Endodermal cell (in vitro differentiated cells): ENCODE measurements around the gene NOVA1. TPM values are rescaled to one million over a fixed set of nuclear protein-coding genes. Genes with fewer than 3 reads are reported as not detected.

ENCODE experiments used
- DNase-seq: peaks from one replicate; pipeline ENCODE4 v3.0.0-alpha.2; 2017
- H3K27ac ChIP-seq: 2 replicates; pipeline ENCODE4 v1.5.1; 2013; ENCODE audit warnings: mild to moderate bottlenecking, low read depth, low read length, moderate library complexity
- H3K27me3 ChIP-seq: 2 replicates; pipeline ENCODE4 v1.6.1; 2013; ENCODE audit warnings: mild to moderate bottlenecking, low read length, moderate library complexity; ENCODE audit not compliant: insufficient read depth, control insufficient read depth, poor library complexity, severe bottlenecking
- H3K36me3 ChIP-seq: 2 replicates; pipeline ENCODE4 v1.7.0; 2013; ENCODE audit warnings: mild to moderate bottlenecking, low read length, moderate library complexity; ENCODE audit not compliant: control insufficient read depth, insufficient read depth
- H3K4me1 ChIP-seq: one replicate; pipeline ENCODE4 v1.7.0; 2013; ENCODE audit warnings: low read length; ENCODE audit not compliant: control insufficient read depth, insufficient read depth
- H3K4me3 ChIP-seq: 2 replicates; pipeline ENCODE4 v1.5.1; 2013; ENCODE audit warnings: mild to moderate bottlenecking, low read length, moderate library complexity
- H3K9ac ChIP-seq: 2 replicates; pipeline ENCODE4 v1.6.1; 2013; ENCODE audit warnings: mild to moderate bottlenecking, low read length, moderate library complexity; ENCODE audit not compliant: poor library complexity, severe bottlenecking; ENCODE audit errors: extremely low read depth
- H3K9me3 ChIP-seq: 2 replicates; pipeline ENCODE4 v1.6.1; 2013; ENCODE audit warnings: mild to moderate bottlenecking, low read length, moderate library complexity; ENCODE audit not compliant: control insufficient read depth
- H3K27ac Mint-ChIP-seq: 2 replicates; pipeline ENCODE4 v1.8.0; 2020; ENCODE audit warnings: mixed read lengths
- H3K27me3 Mint-ChIP-seq: 2 replicates; pipeline ENCODE4 v1.8.0; 2021; ENCODE audit warnings: mild to moderate bottlenecking, mixed read lengths; ENCODE audit not compliant: insufficient read depth
- H3K36me3 Mint-ChIP-seq: 2 replicates; pipeline ENCODE4 v1.8.0; 2020; ENCODE audit warnings: low read depth, mixed read lengths
- H3K4me1 Mint-ChIP-seq: 2 replicates; pipeline ENCODE4 v1.8.0; 2020; ENCODE audit warnings: mixed read lengths
- H3K4me3 Mint-ChIP-seq: 2 replicates; pipeline ENCODE4 v1.8.0; 2020; ENCODE audit warnings: mild to moderate bottlenecking, moderate library complexity, mixed read lengths
- H3K9me3 Mint-ChIP-seq: 2 replicates; pipeline ENCODE4 v1.8.0; 2020; ENCODE audit warnings: mild to moderate bottlenecking, mixed read lengths
- CTCF ChIP-seq: fragments of 200-600 bp; sonication (generic); conservative IDR thresholded peaks from 2 replicates; pipeline ENCODE4 v1.5.0; 2021; ENCODE audit warnings: antibody characterized with exemption, mild to moderate bottlenecking
- WGBS, 2 experiments: methylation state at CpG; one replicate each; pipeline versions ENCODE4 v1.1.5 to v1.1.7; 2013; ENCODE audit warnings: missing lambda C conversion rate in 2 of 2, mixed read lengths in 1 of 2; ENCODE audit not compliant: insufficient coverage in 1 of 2, insufficient read length in 1 of 2; 5-methylcytosine and 5-hydroxymethylcytosine counted together
- total RNA-seq, 2 donors: library from RNA; stranded (reverse); fragmentation: NEBNext Ultra II Directional in 1 of 2; extraction: Animal tissue kit (Norgen Biotek cat#: 25700) in 1 of 2; gene quantifications; 2 replicates in 1 of 2; 3 replicates in 1 of 2; pipeline ENCODE4 v1.2.1, GENCODE V29; 2021

Gene NOVA1
- total RNA-seq, 2 donors from 2014 or later: 25.4 to 25.5 TPM

DNA sequence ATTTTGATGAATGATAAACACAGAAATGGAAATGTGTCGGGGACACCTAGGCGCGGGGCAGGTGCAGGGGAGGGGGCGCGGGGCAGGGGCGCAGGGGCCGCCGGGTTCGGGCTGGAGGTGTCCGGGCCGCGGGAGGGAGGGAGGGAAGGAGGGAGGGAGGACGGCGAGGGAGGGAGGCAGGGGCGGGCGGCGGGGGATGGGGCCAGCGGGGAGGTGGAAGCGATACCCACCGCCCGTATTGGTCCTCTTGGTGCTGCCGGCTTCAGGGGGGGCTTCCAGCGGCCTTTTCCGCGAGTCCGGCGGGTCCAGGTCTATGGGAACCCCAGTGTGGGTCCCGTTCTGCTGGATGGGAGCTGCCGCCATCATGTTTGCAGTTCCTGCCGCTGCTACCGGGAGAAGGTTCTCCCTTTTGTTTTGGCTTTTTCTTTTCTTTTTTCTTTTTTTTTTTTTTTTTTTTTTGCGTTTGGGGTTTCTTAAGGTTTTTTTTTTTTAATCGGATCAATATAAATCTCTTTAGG is 703 bp downstream of the NOVA1 start:
- peaks cover 34% of the 10 kb centered on the region for H3K4me1 Mint-ChIP-seq
- peak overlapping the region; percentile 96 for H3K27ac ChIP-seq

DNA sequence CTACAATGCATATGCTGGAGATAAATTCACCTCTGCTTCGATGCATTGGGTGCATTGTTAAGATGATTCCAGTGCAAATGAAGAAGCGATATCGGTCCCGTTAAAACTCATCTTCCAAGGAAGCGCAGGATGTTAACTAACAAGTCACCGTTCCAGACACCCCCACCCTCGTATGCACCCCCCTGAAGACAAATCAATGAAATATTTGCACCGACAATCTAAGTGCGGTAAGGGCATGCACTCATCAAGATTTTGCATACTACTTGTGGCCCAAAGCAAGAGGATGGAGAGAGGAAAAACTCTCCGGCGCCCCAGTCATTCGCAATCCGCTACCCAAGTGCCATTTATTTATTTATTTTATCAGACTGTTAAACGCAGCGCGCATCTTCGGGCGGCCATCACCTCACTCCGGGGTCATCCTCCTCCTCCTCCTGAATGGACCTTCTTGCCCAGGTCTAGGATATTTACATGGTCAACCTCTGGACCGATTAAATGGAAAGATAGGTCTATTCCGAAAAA is 1.2 kb downstream of the NOVA1 start:
- Mint-ChIP-seq H3K9me3 (no peaks in the 10 kb centered on the region), H3K36me3 (peaks cover 2% of the 10 kb centered on the region), H3K4me1 (peaks cover 30% of the 10 kb centered on the region), H3K27ac (peak overlapping the region; percentile 93), H3K27me3 (peaks cover 18% of the 10 kb centered on the region), H3K4me3 (peak overlapping the region; percentile 93)
- whole genome bisulfite sequencing, 2 experiments: 0% methylated on average over 7 to 21 of the region's 21 CpGs
- peak overlapping the region; percentile 58 for H3K9ac ChIP-seq
- H3K4me1 ChIP-seq: peaks cover 5% of the 10 kb centered on the region
- H3K4me3 ChIP-seq: peak overlapping the region; percentile 90
- H3K27ac ChIP-seq: peak overlapping the region; percentile 96
- no peaks in the 10 kb centered on the region for H3K9me3 ChIP-seq
- peaks cover 21% of the 10 kb centered on the region for H3K27me3 ChIP-seq
- no peak for TF ChIP-seq CTCF
- peak; percentile 57 for DNase-seq
- H3K36me3 ChIP-seq: peaks cover 4% of the 10 kb centered on the region

More for the DNA sequence above, 703 bp downstream of the NOVA1 start:
- H3K27me3 Mint-ChIP-seq: peaks cover 18% of the 10 kb centered on the region
- Histone ChIP-seq H3K9me3 (no peaks in the 10 kb centered on the region), H3K36me3 (peaks cover 4% of the 10 kb centered on the region), H3K27me3 (peaks cover 21% of the 10 kb centered on the region), H3K9ac (peak overlapping the region; percentile 59), H3K4me1 (peaks cover 5% of the 10 kb centered on the region), H3K4me3 (peak overlapping the region; percentile 90)
- no peak for TF ChIP-seq CTCF
- peak overlapping the region; percentile 93 for H3K27ac Mint-ChIP-seq
- no peaks in the 10 kb centered on the region for H3K9me3 Mint-ChIP-seq
- WGBS, 2 experiments: 0 to 1% methylated on average over 6 to 26 of the region's 33 CpGs
- H3K4me3 Mint-ChIP-seq: peak overlapping the region; percentile 93
- peaks cover 2% of the 10 kb centered on the region for H3K36me3 Mint-ChIP-seq
- DNase-seq: peak; percentile 74

DNA sequence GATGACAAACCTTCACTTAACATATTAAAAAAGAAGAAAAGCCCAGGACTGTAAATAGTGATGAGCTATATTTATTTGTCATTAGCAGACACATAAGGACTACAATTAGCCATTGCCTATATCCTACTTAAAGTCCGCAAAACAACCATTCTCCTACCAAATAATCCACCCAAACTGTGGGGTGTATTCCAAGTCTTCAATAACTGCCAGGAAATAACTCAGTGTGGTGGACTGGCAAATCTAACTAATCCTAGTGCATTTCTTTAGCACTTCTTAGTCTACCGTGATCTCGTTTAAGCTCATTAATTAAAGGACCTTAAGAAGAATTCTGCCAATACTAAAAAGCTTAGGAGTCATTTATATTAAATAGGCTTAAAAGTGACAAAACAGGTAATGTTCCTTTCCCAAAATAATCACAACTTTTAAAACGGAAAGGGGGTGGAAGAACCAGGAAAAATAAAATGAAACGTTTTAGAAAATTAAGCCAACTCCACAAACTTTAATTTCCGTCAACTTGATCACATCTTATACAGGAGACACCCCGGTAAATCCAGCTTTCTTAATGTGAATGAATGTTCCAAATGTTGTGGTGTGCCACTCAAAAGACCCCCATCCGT is 1.8 kb downstream of the NOVA1 start:
- H3K9me3 Mint-ChIP-seq: no peaks in the 10 kb centered on the region
- H3K4me1 Mint-ChIP-seq: peaks cover 27% of the 10 kb centered on the region
- no peak for TF ChIP-seq CTCF
- peaks cover 4% of the 10 kb centered on the region for H3K36me3 ChIP-seq
- peak overlapping the region; percentile 90 for H3K4me3 ChIP-seq
- H3K4me3 Mint-ChIP-seq: peak overlapping the region; percentile 93
- H3K9me3 ChIP-seq: no peaks in the 10 kb centered on the region
- H3K27ac ChIP-seq: no peak overlapping the region
- H3K4me1 ChIP-seq: peaks cover 9% of the 10 kb centered on the region
- H3K27me3 Mint-ChIP-seq: peaks cover 18% of the 10 kb centered on the region
- H3K9ac ChIP-seq: peak overlapping the region; percentile 58
- WGBS, 2 experiments: 12 to 40% methylated on average over 1 to 7 of the region's 8 CpGs
- H3K36me3 Mint-ChIP-seq: peaks cover 2% of the 10 kb centered on the region
- DNase-seq: no peak
- no peak overlapping the region for H3K27ac Mint-ChIP-seq
- H3K27me3 ChIP-seq: peaks cover 21% of the 10 kb centered on the region
